OCI-LY3 (cell line): ENCODE measurements around the gene KLHL13.

Experiments
- EZH2phosphoT487 ChIP-seq: fragments of 200-600 bp; shearing (Covaris generic); IDR thresholded peaks from 2 replicates; pipeline ENCODE4 v1.6.1; 2018; ENCODE audit warnings: antibody characterized with exemption, mixed run types, low read depth
- TF ChIP-seq, protein P1 (sequence below): fragments of 200-600, 300-600 bp; sonication (generic); IDR thresholded peaks from 2 replicates; pipeline ENCODE4 v1.5.1; 2014; ENCODE audit warnings: antibody characterized with exemption, low read length, low read depth

DNA sequence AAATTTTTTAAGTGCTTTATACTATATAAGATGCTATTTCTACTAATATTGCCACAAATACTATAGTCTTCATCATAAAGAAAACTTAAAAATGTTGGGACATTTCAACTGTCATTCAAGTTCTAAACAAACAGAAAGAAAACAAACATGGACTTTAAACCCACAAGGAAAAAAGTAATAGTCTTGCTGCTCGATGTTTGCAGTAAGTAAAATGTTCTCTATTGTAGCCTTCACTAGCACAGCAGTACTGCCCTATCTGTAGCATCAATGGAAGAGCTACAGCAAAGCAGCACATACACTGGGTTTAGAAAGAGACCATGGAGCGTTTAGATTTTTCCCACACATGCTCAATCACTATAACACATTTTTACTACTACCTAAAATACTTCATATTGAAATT lies 146.8 kb downstream of the KLHL13 start:
- TF ChIP-seq, protein P1, sequence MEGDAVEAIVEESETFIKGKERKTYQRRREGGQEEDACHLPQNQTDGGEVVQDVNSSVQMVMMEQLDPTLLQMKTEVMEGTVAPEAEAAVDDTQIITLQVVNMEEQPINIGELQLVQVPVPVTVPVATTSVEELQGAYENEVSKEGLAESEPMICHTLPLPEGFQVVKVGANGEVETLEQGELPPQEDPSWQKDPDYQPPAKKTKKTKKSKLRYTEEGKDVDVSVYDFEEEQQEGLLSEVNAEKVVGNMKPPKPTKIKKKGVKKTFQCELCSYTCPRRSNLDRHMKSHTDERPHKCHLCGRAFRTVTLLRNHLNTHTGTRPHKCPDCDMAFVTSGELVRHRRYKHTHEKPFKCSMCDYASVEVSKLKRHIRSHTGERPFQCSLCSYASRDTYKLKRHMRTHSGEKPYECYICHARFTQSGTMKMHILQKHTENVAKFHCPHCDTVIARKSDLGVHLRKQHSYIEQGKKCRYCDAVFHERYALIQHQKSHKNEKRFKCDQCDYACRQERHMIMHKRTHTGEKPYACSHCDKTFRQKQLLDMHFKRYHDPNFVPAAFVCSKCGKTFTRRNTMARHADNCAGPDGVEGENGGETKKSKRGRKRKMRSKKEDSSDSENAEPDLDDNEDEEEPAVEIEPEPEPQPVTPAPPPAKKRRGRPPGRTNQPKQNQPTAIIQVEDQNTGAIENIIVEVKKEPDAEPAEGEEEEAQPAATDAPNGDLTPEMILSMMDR = no peak
- no peak for TF ChIP-seq EZH2phosphoT487
